NCI-H1436 treated with DMSO at 0.1 percent for 48 hours (cell line): Measurements from ENCODE around the gene HIVEP3.
"Not testable (repeated sequence)": the region's sequence is repeated elsewhere in the genome, so short reads cannot be mapped to it uniquely, and the experiment has no call there.

ENCODE experiments used
- DNase-seq: peaks from one replicate; lab custom pipeline; 2025; lab: John Stamatoyannopoulos, UW

Gene HIVEP3

GRCh38 chr1:41918450-41919043 is at the start of gene HIVEP3:
Gene HIVEP3 (minus strand): TSS chr1:41918922.
- DNase-seq, result no peak

- DNase-seq, result no peak
These were observed 45.7 kb upstream of the HIVEP3 start for GRCh38 chr1:41964400-41964799.

- DNase-seq, result no peak
These were observed 44.9 kb upstream of the HIVEP3 start for GRCh38 chr1:41963636-41964035.

- no peak for DNase-seq
These were observed 39.4 kb upstream of the HIVEP3 start for GRCh38 chr1:41958015-41958673.

- no peak for DNase-seq
These were observed 38.8 kb upstream of the HIVEP3 start for GRCh38 chr1:41957568-41957967.

GRCh38 chr1:41955461-41956159 is 36.9 kb upstream of the HIVEP3 start:
- no peak for DNase-seq

GRCh38 chr1:41954533-41954944 is 35.8 kb upstream of the HIVEP3 start:
- no peak for DNase-seq

- no peak for DNase-seq
These were observed 34.6 kb upstream of the HIVEP3 start for GRCh38 chr1:41953291-41953690.

GRCh38 chr1:41952208-41952607 is 33.5 kb upstream of the HIVEP3 start:
- no peak for DNase-seq

GRCh38 chr1:41951492-41951891 is 32.8 kb upstream of the HIVEP3 start:
- not testable (repeated sequence) for DNase-seq

GRCh38 chr1:41950820-41951219 is 32.1 kb upstream of the HIVEP3 start:
- no peak for DNase-seq

GRCh38 chr1:41945946-41946345 is 27.2 kb upstream of the HIVEP3 start:
- DNase-seq, result not testable (repeated sequence)

- no peak for DNase-seq
These were observed 25.0 kb upstream of the HIVEP3 start for GRCh38 chr1:41943717-41944116.

- DNase-seq, result no peak
These were observed 23.6 kb upstream of the HIVEP3 start for GRCh38 chr1:41942278-41942677.

- no peak for DNase-seq
These were observed 22.7 kb upstream of the HIVEP3 start for GRCh38 chr1:41941381-41941780.

- DNase-seq, result no peak
These were observed 20.5 kb upstream of the HIVEP3 start for GRCh38 chr1:41939194-41939593.

- DNase-seq, result peak; percentile 53
These were observed 17.4 kb upstream of the HIVEP3 start for GRCh38 chr1:41936107-41936506.

- DNase-seq, result no peak
These were observed 16.5 kb upstream of the HIVEP3 start for GRCh38 chr1:41935226-41935625.

GRCh38 chr1:41933106-41933505 is 14.4 kb upstream of the HIVEP3 start:
- DNase-seq, result no peak

GRCh38 chr1:41931578-41931977 is 12.9 kb upstream of the HIVEP3 start:
- no peak for DNase-seq

- no peak for DNase-seq
These were observed 8.4 kb upstream of the HIVEP3 start for GRCh38 chr1:41927118-41927517.

GRCh38 chr1:41925712-41926111 is 7.0 kb upstream of the HIVEP3 start:
- no peak for DNase-seq

- DNase-seq, result no peak
These were observed 6.2 kb upstream of the HIVEP3 start for GRCh38 chr1:41924911-41925310.
